Measurements from ENCODE around the gene SNAI3. TPM values are rescaled to one million over a fixed set of nuclear protein-coding genes. Genes with fewer than 3 reads are reported as not detected.

The SNAI3 gene
- total RNA-seq, 6 experiments from 2014 or later = not detected

DNA sequence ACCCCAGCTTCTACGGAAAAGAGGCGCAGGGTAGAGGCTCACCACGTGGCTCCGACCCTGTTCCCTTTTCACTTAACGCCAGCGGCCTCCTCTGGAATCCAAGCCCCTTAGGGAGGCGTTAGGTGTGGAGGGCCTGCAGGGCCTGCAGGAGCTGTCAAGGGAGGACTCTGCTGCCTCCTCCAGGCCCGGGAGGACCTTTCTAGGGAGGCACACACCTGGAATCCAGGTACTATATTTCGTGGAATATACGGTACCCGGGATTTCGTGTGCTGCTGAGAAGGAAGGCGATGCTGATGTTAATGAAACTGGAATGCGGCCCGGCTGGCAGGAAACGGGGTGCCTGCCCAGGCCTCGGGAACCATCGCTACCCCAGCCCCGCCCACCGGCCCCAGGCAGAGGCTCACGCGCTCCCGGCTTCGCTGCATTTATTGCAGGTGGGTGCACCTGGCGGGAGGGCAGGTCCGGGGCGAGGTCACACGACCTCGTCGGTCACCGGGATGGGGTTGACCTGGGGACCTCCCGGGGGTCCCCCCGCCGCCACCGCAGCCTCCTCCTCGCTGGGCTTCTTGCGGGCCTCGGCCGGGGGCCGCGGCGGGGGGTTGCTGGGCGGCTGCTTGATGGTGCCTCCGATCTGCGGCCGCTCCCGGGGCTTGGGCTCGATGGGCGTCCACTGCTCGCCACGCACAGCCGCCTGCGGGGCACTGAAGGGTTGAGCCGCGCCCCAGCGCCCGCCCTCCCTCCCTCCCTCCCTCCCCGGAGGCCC is 43.2 kb downstream of the SNAI3 start:
- H3K4me3 Mint-ChIP-seq = no peak overlapping the region
- no peaks in the 10 kb centered on the region for H3K36me3 Mint-ChIP-seq (ENCODE audit: low read depth)
- DNase-seq = no peak
- no peak for TF ChIP-seq CTCF (IDR thresholded peaks at IDR 0.05)
- no peaks in the 10 kb centered on the region for H3K4me1 Mint-ChIP-seq (ENCODE audit: low read depth)
- no peak overlapping the region for H3K27ac Mint-ChIP-seq
- H3K9me3 Mint-ChIP-seq = no peaks in the 10 kb centered on the region
- peaks cover 19% of the 10 kb centered on the region for H3K27me3 Mint-ChIP-seq (ENCODE audit: insufficient read depth)

DNA sequence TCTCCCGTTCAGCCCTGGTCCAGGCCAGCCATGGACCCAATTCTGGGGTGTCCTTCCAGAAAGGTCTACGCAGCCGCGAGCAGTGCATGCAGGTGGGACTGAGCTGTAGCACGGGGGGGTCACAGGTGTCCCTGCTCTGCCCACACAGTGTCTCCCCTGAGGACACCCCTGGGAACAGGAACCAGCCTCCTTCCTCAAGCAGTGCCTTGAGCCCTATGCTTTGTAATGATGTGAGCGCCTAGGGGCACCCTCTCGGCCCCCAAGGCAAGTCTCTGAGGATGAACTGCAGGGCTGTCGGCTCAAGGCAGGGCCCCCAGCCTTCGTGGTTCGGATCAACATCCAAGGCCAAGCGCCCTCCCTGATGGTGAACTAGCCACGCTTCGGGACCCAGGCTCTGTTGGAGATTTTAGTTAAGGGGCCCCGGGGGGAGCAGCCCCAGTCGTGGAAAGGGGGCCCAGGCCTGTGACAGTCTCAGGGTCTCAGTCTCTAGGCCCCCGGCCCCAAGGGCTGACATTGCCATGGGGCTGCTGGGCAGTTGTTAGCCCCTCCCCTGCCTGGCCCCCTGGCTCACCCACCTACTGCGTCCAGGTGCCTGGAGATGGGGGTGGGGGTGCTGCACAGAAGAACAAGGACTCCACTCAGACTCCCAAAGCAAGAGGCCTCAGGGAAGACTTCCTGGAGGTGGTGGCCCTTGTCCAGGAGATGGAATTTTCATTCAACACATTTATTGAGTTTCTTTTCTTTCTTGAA is 45.6 kb downstream of the SNAI3 start:
- H3K27me3 Mint-ChIP-seq (ENCODE audit: insufficient read depth) = peaks cover 22% of the 10 kb centered on the region
- DNase-seq = no peak
- no peak overlapping the region for H3K27ac Mint-ChIP-seq
- H3K9me3 Mint-ChIP-seq = no peaks in the 10 kb centered on the region
- no peak overlapping the region for H3K4me3 Mint-ChIP-seq
- no peak for TF ChIP-seq CTCF (IDR thresholded peaks at IDR 0.05)
- no peaks in the 10 kb centered on the region for H3K36me3 Mint-ChIP-seq (ENCODE audit: low read depth)
- peaks cover 11% of the 10 kb centered on the region for H3K4me1 Mint-ChIP-seq (ENCODE audit: low read depth)

GRCh38 chr16:88640039-88640495 is 46.2 kb downstream of the SNAI3 start:
- DNase-seq = no peak
- H3K27me3 Mint-ChIP-seq (ENCODE audit: insufficient read depth) = peaks cover 22% of the 10 kb centered on the region
- TF ChIP-seq CTCF (IDR thresholded peaks at IDR 0.05) = no peak
- H3K36me3 Mint-ChIP-seq (ENCODE audit: low read depth) = no peaks in the 10 kb centered on the region
- H3K4me3 Mint-ChIP-seq = no peak overlapping the region
- no peaks in the 10 kb centered on the region for H3K9me3 Mint-ChIP-seq
- no peak overlapping the region for H3K27ac Mint-ChIP-seq
- H3K4me1 Mint-ChIP-seq (ENCODE audit: low read depth) = peaks cover 15% of the 10 kb centered on the region

DNA sequence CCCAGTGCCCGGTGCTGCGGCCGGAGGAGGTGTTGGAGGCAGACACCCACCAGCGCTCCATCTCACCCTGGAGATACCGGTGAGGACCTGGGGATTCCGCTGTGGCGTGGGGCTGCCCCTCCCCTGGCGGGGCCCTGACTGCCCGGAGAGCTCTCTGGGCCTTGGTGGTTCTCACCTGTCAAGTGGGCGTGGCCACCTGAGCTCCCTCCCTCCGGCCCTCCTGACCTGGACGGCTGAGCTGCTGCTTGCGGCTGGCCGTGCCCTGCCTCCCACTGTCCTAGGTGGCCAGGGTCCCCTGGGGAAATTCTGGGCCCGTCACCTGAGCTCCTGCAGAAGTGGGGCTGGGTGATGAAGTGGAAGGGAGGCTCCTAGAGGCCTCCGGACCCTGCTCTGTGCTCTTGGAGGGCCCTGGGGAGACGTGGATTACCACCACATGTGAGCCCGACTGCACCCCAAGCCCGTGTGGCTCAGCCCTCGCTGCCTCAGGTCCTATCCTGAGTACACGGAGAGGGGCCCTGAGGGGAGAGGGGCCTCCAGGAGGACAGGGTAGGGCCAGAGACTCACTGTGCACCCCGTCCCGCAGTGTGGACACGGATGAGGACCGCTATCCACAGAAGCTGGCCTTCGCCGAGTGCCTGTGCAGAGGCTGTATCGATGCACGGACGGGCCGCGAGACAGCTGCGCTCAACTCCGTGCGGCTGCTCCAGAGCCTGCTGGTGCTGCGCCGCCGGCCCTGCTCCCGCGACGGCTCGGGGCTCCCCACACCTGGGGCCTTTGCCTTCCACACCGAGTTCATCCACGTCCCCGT is 46.9 kb downstream of the SNAI3 start:
- H3K27ac Mint-ChIP-seq = no peak overlapping the region

More for the DNA sequence above, 46.9 kb downstream of the SNAI3 start:
- H3K9me3 Mint-ChIP-seq = no peaks in the 10 kb centered on the region
- H3K27me3 Mint-ChIP-seq (ENCODE audit: insufficient read depth) = peaks cover 19% of the 10 kb centered on the region
- H3K4me3 Mint-ChIP-seq = no peak overlapping the region
- no peaks in the 10 kb centered on the region for H3K36me3 Mint-ChIP-seq (ENCODE audit: low read depth)
- peaks cover 17% of the 10 kb centered on the region for H3K4me1 Mint-ChIP-seq (ENCODE audit: low read depth)
- no peak for DNase-seq
- TF ChIP-seq CTCF (IDR thresholded peaks at IDR 0.05) = no peak
